K562 (cell line): Measurements from ENCODE around the gene TKTL2. TPM values are rescaled to one million over a fixed set of nuclear protein-coding genes. Genes with fewer than 3 reads are reported as not detected.

Experiments used
- ATF4 ChIP-seq: fragments of 450-650 bp; formaldehyde crosslinking; IDR thresholded peaks from 2 replicates; pipeline ENCODE4 v1.4.0; 2022; ENCODE audit warnings: mild to moderate bottlenecking, moderate library complexity
- HDAC6 ChIP-seq: IDR thresholded peaks from 2 replicates; pipeline ENCODE4 v1.6.1; 2012; ENCODE audit warnings: low read depth, mild to moderate bottlenecking, control low read depth, inconsistent platforms, low read length, moderate library complexity
- KLF16 ChIP-seq: IDR thresholded peaks from 2 replicates; pipeline ENCODE4 v1.6.1; 2016; ENCODE audit warnings: antibody characterized with exemption
- PHTF2 ChIP-seq: fragments of 250-450 bp; sonication (Bioruptor Pico); IDR thresholded peaks from 2 replicates; pipeline ENCODE4 v1.5.0; 2021; ENCODE audit warnings: mild to moderate bottlenecking
- PML ChIP-seq: IDR thresholded peaks from 2 replicates; pipeline ENCODE4 v1.6.1; 2012; ENCODE audit warnings: low read length, inconsistent platforms
- PREB ChIP-seq: sonication (generic); formaldehyde crosslinking; IDR thresholded peaks from 2 replicates; pipeline ENCODE4 v1.8.1; 2023; ENCODE audit warnings: mild to moderate bottlenecking, missing genetic modification reagents
- PRPF4 ChIP-seq: fragments of 200-400 bp; formaldehyde crosslinking; IDR thresholded peaks from one replicate; pipeline ENCODE4 v1.6.1; 2017; ENCODE audit warnings: low read length, low read depth, mild to moderate bottlenecking; ENCODE audit not compliant: insufficient read depth, poor library complexity, severe bottlenecking
- TOE1 ChIP-seq, 2 experiments: fragments of 450-650 bp in 1 of 2; sonication (generic) in 1 of 2; formaldehyde crosslinking in 1 of 2; IDR thresholded peaks; 2 replicates each; pipeline versions ENCODE4 v1.7.1 to v1.8.0; 2016 to 2022; ENCODE audit warnings: borderline replicate concordance in 2 of 2, mild to moderate bottlenecking in 2 of 2, antibody characterized with exemption in 1 of 2, inconsistent platforms in 1 of 2, low read depth in 1 of 2, missing genetic modification reagents in 1 of 2, moderate library complexity in 1 of 2
- ZBTB34 ChIP-seq: fragments of 250-450 bp; sonication (Bioruptor Pico); IDR thresholded peaks from 2 replicates; pipeline ENCODE4 v1.8.0; 2021; ENCODE audit warnings: mild to moderate bottlenecking, moderate library complexity
- ZNF445 ChIP-seq: fragments of 250-450 bp; sonication (Bioruptor Pico); IDR thresholded peaks from 2 replicates; pipeline ENCODE4 v1.4.0; 2020; ENCODE audit warnings: low read depth, mild to moderate bottlenecking, moderate library complexity
- polyA plus RNA-seq, 8 experiments: library from polyadenylated mRNA; depleted of rRNA in 4 of 8; stranded (reverse) in 5 of 8; unstranded in 3 of 8; fragments of >200 nt; fragmentation: Nextera tagmentation in 2 of 8; fragmentation: Illumina TruSeq in 1 of 8; extraction: Ambion mirVana in 2 of 8; extraction: Trizol in 1 of 8; gene quantifications; 2 replicates each; pipeline versions ENCODE4 v1.2.1 to v1.2.3, GENCODE V29; 2011 to 2014; ENCODE audit warnings: inconsistent platforms in 1 of 8, missing spikeins in 1 of 8
- total RNA-seq, 7 experiments: library from RNA; depleted of rRNA in 6 of 7; stranded (reverse); fragments of >200 nt in 6 of 7; fragmentation: Illumina TruSeq in 2 of 7; extraction: Trizol in 2 of 7; gene quantifications; 2 replicates each; pipeline versions ENCODE4 v1.2.1 to v1.2.3, GENCODE V29; 2011 to 2021; ENCODE audit warnings: low replicate concordance in 1 of 7
- TF ChIP-seq, protein P1 (sequence below): fragments of 250-450 bp; sonication (Bioruptor Pico); IDR thresholded peaks from 2 replicates; pipeline ENCODE4 v1.8.0; 2022; ENCODE audit warnings: inconsistent platforms
- TF ChIP-seq, protein P2 (sequence below): sonication (generic); formaldehyde crosslinking; IDR thresholded peaks from 2 replicates; pipeline ENCODE4 v1.8.1; 2023; ENCODE audit warnings: mild to moderate bottlenecking, missing genetic modification reagents, moderate library complexity
- TF ChIP-seq, protein P3 (sequence below): fragments of 250-450 bp; sonication (Bioruptor Pico); IDR thresholded peaks from 2 replicates; pipeline ENCODE4 v1.4.0; 2020

The TKTL2 gene
- total and polyA plus RNA-seq, 9 of the 15 experiments (the other 6 are each of a cell fraction or from before 2014, with no cell fraction given): 0.03 to 0.31 (median 0.09) TPM; not detected in 1

- TF ChIP-seq ZNF445 (CRISPR knock-in tag): no peak
- TF ChIP-seq PRPF4: peak; percentile 73
- no peak for TF ChIP-seq HDAC6
- TF ChIP-seq ZBTB34: no peak
- peak; percentile 68 for TF ChIP-seq PML
- TF ChIP-seq PREB (CRISPR knock-in tag): no peak; the same call in 1 of the 2 replicates
- no peak for TF ChIP-seq ATF4 (CRISPR knock-in tag)
- TF ChIP-seq, protein P1, sequence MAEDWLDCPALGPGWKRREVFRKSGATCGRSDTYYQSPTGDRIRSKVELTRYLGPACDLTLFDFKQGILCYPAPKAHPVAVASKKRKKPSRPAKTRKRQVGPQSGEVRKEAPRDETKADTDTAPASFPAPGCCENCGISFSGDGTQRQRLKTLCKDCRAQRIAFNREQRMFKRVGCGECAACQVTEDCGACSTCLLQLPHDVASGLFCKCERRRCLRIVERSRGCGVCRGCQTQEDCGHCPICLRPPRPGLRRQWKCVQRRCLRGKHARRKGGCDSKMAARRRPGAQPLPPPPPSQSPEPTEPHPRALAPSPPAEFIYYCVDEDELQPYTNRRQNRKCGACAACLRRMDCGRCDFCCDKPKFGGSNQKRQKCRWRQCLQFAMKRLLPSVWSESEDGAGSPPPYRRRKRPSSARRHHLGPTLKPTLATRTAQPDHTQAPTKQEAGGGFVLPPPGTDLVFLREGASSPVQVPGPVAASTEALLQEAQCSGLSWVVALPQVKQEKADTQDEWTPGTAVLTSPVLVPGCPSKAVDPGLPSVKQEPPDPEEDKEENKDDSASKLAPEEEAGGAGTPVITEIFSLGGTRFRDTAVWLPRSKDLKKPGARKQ: no peak
- TF ChIP-seq, protein P2, sequence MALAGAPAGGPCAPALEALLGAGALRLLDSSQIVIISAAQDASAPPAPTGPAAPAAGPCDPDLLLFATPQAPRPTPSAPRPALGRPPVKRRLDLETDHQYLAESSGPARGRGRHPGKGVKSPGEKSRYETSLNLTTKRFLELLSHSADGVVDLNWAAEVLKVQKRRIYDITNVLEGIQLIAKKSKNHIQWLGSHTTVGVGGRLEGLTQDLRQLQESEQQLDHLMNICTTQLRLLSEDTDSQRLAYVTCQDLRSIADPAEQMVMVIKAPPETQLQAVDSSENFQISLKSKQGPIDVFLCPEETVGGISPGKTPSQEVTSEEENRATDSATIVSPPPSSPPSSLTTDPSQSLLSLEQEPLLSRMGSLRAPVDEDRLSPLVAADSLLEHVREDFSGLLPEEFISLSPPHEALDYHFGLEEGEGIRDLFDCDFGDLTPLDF: peak; percentile 85
- no peak for TF ChIP-seq KLF16
- TF ChIP-seq PHTF2 (CRISPR knock-in tag): no peak
- TF ChIP-seq, protein P3, sequence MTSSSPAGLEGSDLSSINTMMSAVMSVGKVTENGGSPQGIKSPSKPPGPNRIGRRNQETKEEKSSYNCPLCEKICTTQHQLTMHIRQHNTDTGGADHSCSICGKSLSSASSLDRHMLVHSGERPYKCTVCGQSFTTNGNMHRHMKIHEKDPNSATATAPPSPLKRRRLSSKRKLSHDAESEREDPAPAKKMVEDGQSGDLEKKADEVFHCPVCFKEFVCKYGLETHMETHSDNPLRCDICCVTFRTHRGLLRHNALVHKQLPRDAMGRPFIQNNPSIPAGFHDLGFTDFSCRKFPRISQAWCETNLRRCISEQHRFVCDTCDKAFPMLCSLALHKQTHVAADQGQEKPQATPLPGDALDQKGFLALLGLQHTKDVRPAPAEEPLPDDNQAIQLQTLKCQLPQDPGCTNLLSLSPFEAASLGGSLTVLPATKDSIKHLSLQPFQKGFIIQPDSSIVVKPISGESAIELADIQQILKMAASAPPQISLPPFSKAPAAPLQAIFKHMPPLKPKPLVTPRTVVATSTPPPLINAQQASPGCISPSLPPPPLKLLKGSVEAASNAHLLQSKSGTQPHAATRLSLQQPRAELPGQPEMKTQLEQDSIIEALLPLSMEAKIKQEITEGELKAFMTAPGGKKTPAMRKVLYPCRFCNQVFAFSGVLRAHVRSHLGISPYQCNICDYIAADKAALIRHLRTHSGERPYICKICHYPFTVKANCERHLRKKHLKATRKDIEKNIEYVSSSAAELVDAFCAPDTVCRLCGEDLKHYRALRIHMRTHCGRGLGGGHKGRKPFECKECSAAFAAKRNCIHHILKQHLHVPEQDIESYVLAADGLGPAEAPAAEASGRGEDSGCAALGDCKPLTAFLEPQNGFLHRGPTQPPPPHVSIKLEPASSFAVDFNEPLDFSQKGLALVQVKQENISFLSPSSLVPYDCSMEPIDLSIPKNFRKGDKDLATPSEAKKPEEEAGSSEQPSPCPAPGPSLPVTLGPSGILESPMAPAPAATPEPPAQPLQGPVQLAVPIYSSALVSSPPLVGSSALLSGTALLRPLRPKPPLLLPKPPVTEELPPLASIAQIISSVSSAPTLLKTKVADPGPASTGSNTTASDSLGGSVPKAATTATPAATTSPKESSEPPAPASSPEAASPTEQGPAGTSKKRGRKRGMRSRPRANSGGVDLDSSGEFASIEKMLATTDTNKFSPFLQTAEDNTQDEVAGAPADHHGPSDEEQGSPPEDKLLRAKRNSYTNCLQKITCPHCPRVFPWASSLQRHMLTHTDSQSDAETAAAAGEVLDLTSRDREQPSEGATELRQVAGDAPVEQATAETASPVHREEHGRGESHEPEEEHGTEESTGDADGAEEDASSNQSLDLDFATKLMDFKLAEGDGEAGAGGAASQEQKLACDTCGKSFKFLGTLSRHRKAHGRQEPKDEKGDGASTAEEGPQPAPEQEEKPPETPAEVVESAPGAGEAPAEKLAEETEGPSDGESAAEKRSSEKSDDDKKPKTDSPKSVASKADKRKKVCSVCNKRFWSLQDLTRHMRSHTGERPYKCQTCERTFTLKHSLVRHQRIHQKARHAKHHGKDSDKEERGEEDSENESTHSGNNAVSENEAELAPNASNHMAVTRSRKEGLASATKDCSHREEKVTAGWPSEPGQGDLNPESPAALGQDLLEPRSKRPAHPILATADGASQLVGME: no peak
- peak; percentile 80 for TF ChIP-seq TOE1 (IDR thresholded peaks at IDR 0.05; ENCODE audit: borderline replicate concordance)
- TF ChIP-seq TOE1 (CRISPR knock-in tag; IDR thresholded peaks at IDR 0.05; ENCODE audit: borderline replicate concordance, low read depth): no peak
Observed at GRCh38 chr4:163494360-163495241, 21.0 kb upstream of the TKTL2 start, which contains the start of gene TMA16 (continued).
